Keratinocyte (primary cell): ENCODE results near the gene MIOX. TPM values are rescaled to one million over a fixed set of nuclear protein-coding genes. Genes with fewer than 3 reads are reported as not detected.
A peak's percentile ranks its signal among the peaks of the same experiment; 100 is the strongest.

Experiments used
- DNase-seq: peaks from one replicate; pipeline ENCODE4 v3.0.0-alpha.2; 2011; ENCODE audit warnings: low read depth, missing footprints, low spot score
- FAIRE-seq: peaks from 2 replicates; lab custom pipeline; 2011; peaks lifted over from hg19 to GRCh38; lab: Jason Lieb, UNC
- H2AFZ ChIP-seq: 2 replicates; pipeline ENCODE4 v1.6.0; 2012; ENCODE audit warnings: low read length, control low read depth, inconsistent platforms; ENCODE audit not compliant: control insufficient read depth
- H3K27ac ChIP-seq: 2 replicates; pipeline ENCODE4 v1.5.1; 2011; ENCODE audit warnings: low read length; ENCODE audit not compliant: control insufficient read depth, insufficient read depth
- H3K27me3 ChIP-seq: 3 replicates; pipeline ENCODE4 v1.6.0; 2011; ENCODE audit warnings: low read length; ENCODE audit not compliant: control insufficient read depth, insufficient read depth; ENCODE audit errors: extremely low read depth
- H3K36me3 ChIP-seq, 2 experiments: 2 replicates in 1 of 2; 3 replicates in 1 of 2; pipeline ENCODE4 v1.5.1; 2011; ENCODE audit warnings: low read length in 2 of 2, mild to moderate bottlenecking in 1 of 2; ENCODE audit not compliant: control insufficient read depth in 2 of 2, insufficient read depth in 2 of 2; ENCODE audit errors: extremely low read depth in 1 of 2
- H3K4me1 ChIP-seq: 3 replicates; pipeline ENCODE4 v1.5.1; 2011; ENCODE audit warnings: low read length; ENCODE audit not compliant: control insufficient read depth, insufficient read depth; ENCODE audit errors: extremely low read depth
- H3K4me2 ChIP-seq: 3 replicates; pipeline ENCODE4 v1.6.0; 2011; ENCODE audit warnings: low read depth, low read length; ENCODE audit not compliant: control insufficient read depth, insufficient read depth; ENCODE audit errors: extremely low read depth
- H3K4me3 ChIP-seq, 3 experiments: fragments of 200-600 bp in 1 of 3; sonication (generic) in 1 of 3; 2 replicates in 2 of 3; 3 replicates in 1 of 3; pipeline ENCODE4 v1.5.1; 2011 to 2016; ENCODE audit warnings: low read length in 3 of 3, mild to moderate bottlenecking in 3 of 3, control low read depth in 2 of 3, inconsistent platforms in 1 of 3, low read depth in 1 of 3, mixed read lengths in 1 of 3, mixed run types in 1 of 3, moderate library complexity in 1 of 3; ENCODE audit not compliant: control insufficient read depth in 2 of 3, insufficient read depth in 2 of 3; ENCODE audit errors: extremely low read depth in 1 of 3
- H3K79me2 ChIP-seq: 2 replicates; pipeline ENCODE4 v1.6.0; 2012; ENCODE audit warnings: low read length; ENCODE audit not compliant: control insufficient read depth, insufficient read depth
- H3K9ac ChIP-seq: 3 replicates; pipeline ENCODE4 v1.6.0; 2011; ENCODE audit warnings: low read length; ENCODE audit not compliant: control insufficient read depth, insufficient read depth; ENCODE audit errors: extremely low read depth
- H3K9me1 ChIP-seq: 3 replicates; pipeline ENCODE4 v1.6.0; 2011; ENCODE audit warnings: low read length; ENCODE audit not compliant: control insufficient read depth, insufficient read depth; ENCODE audit errors: extremely low read depth
- H3K9me3 ChIP-seq: 2 replicates; pipeline ENCODE4 v1.5.1; 2012; ENCODE audit warnings: low read depth, low read length; ENCODE audit not compliant: control insufficient read depth
- H4K20me1 ChIP-seq: 3 replicates; pipeline ENCODE4 v1.6.0; 2011; ENCODE audit warnings: low read length; ENCODE audit not compliant: control insufficient read depth, insufficient read depth; ENCODE audit errors: extremely low read depth
- EZH2 ChIP-seq: IDR thresholded peaks from one replicate; pipeline ENCODE4 v1.6.1; 2012; ENCODE audit warnings: inconsistent platforms, mild to moderate bottlenecking, low read length, moderate library complexity
- dilution Hi-C: fragments of 300-500 bp; cut with MboI; formaldehyde crosslinking; loops from one replicate; pipeline ENCODE4 v1.7.0; 2020; ENCODE audit warnings: low sequenced_read_pairs; ENCODE audit not compliant: extremely low pct_ligation_motif_present
- polyA plus RNA-seq, 5 experiments: library from polyadenylated mRNA; depleted of rRNA in 3 of 5; stranded (reverse) in 3 of 5; stranded (forward) in 1 of 5; unstranded in 1 of 5; fragments of >200 nt; gene quantifications; 1 replicate in 1 of 5; 2 replicates in 3 of 5; 3 replicates in 1 of 5; pipeline versions ENCODE4 v1.2.1 to v1.2.3, GENCODE V29; 2011 to 2012; ENCODE audit warnings: missing spikeins in 2 of 5, low read depth in 1 of 5, low replicate concordance in 1 of 5
- TF ChIP-seq, protein P1 (sequence below), 3 experiments: IDR thresholded peaks in 1 of 3; conservative IDR thresholded peaks in 1 of 3; optimal IDR thresholded peaks in 1 of 3; 2 replicates in 2 of 3; 3 replicates in 1 of 3; pipeline versions ENCODE3 to v1.5.1; 2011; ENCODE audit warnings: low read length in 3 of 3, mild to moderate bottlenecking in 3 of 3, moderate library complexity in 2 of 3, control low read depth in 1 of 3, inconsistent platforms in 1 of 3; ENCODE audit not compliant: insufficient read depth in 2 of 3; ENCODE audit errors: extremely low read depth in 1 of 3

MIOX gene
- polyA plus RNA-seq, 1 donor (not counting 4 experiments of a cell fraction or from before 2014, with no cell fraction given), result not detected

DNA sequence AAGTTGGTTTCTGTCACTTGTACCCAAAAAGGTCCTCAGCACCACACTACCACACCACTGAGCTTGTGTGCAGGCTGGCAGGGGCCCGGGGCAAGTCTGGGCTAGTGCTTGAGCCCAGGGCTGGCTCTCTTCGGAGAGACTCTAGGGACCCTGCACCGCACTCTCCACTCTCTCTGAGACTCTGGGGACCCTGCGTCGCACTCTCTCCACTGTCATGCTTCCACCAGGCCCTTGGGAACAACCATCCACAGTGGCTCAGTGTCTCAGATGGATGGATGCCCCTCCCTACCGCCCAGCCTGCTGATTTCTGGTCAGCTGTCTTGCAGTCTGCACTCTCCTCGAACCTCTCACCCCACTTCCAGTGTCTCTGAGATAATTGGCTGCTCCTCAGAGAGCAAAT lies 9.8 kb upstream of the MIOX start:
- no peak overlapping the region for H3K27ac ChIP-seq
- peaks cover 6% of the 10 kb centered on the region for H3K9me1 ChIP-seq
- H3K9ac ChIP-seq, result no peak overlapping the region
- TF ChIP-seq, protein P1, sequence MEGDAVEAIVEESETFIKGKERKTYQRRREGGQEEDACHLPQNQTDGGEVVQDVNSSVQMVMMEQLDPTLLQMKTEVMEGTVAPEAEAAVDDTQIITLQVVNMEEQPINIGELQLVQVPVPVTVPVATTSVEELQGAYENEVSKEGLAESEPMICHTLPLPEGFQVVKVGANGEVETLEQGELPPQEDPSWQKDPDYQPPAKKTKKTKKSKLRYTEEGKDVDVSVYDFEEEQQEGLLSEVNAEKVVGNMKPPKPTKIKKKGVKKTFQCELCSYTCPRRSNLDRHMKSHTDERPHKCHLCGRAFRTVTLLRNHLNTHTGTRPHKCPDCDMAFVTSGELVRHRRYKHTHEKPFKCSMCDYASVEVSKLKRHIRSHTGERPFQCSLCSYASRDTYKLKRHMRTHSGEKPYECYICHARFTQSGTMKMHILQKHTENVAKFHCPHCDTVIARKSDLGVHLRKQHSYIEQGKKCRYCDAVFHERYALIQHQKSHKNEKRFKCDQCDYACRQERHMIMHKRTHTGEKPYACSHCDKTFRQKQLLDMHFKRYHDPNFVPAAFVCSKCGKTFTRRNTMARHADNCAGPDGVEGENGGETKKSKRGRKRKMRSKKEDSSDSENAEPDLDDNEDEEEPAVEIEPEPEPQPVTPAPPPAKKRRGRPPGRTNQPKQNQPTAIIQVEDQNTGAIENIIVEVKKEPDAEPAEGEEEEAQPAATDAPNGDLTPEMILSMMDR (optimal IDR thresholded peaks at IDR 0.05 in 1 of 3, IDR thresholded peaks at IDR 0.05 in 1 of 3, conservative IDR thresholded peaks at IDR 0.05 in 1 of 3; ENCODE audit: extremely low read depth in 1 of 3, insufficient read depth in 2 of 3, low read length in 3 of 3), result no peak
- no peak for TF ChIP-seq EZH2
- H4K20me1 ChIP-seq, result peaks cover 21% of the 10 kb centered on the region
- DNase-seq (no peak), FAIRE-seq (peak; percentile 64)
- peaks cover 35% of the 10 kb centered on the region for H3K4me1 ChIP-seq
- peaks cover 14% of the 10 kb centered on the region for H3K27me3 ChIP-seq
- H3K4me3 ChIP-seq, result no peak overlapping the region
- H3K9me3 ChIP-seq, result no peaks in the 10 kb centered on the region
- peak overlapping the region; percentile 46 for H3K4me2 ChIP-seq
- peak overlapping the region; percentile 47 for H2AFZ ChIP-seq
- H3K36me3 ChIP-seq, result peaks cover 1 to 16% of the 10 kb centered on the region in 2 experiments
- peaks cover 27% of the 10 kb centered on the region for H3K79me2 ChIP-seq
- dilution Hi-C loops, result no loop called here

DNA sequence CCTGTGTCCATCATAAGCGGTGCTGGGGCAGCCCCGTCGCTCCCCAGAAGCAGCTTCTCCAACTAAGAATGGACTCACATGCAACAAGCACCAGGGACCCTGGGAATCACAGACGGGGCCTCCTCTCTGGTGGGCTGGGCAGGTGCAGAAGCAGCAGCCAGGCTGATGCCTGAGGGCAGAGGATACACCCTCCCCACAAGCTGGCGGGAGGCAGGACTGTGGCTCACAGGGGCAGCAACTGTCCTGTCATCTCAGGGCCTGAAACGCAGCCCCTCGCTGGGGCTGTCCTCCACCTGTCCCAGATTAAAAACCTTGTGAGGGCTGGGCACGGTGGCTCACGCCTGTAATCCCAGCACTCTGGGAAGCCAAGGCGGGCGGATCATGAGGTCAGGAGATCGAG lies 8.7 kb upstream of the MIOX start:
- dilution Hi-C loops, result no loop called here
- FAIRE-seq (no peak), DNase-seq (no peak)
- no peak overlapping the region for H3K4me2 ChIP-seq
- H3K27me3 ChIP-seq, result peaks cover 25% of the 10 kb centered on the region
- H3K9me1 ChIP-seq, result peaks cover 4% of the 10 kb centered on the region
- H3K4me1 ChIP-seq, result peaks cover 25% of the 10 kb centered on the region
- H3K4me3 ChIP-seq, result no peak overlapping the region
- H3K79me2 ChIP-seq, result peaks cover 16% of the 10 kb centered on the region
- H3K27ac ChIP-seq, result no peak overlapping the region
- H3K36me3 ChIP-seq, result peaks cover 1 to 6% of the 10 kb centered on the region in 2 experiments
- H2AFZ ChIP-seq, result no peak overlapping the region
- H3K9me3 ChIP-seq, result no peaks in the 10 kb centered on the region
- TF ChIP-seq EZH2, result no peak
- TF ChIP-seq, protein P1 (optimal IDR thresholded peaks at IDR 0.05 in 1 of 3, IDR thresholded peaks at IDR 0.05 in 1 of 3, conservative IDR thresholded peaks at IDR 0.05 in 1 of 3; ENCODE audit: extremely low read depth in 1 of 3, insufficient read depth in 2 of 3, low read length in 3 of 3), result no peak
- H3K9ac ChIP-seq, result no peak overlapping the region
- H4K20me1 ChIP-seq, result peaks cover 11% of the 10 kb centered on the region
